ENCODE results near the gene DCP1A.

The DCP1A gene

GRCh38 chr3:53235545-53235944, 111.8 kb downstream of the DCP1A start:
- TF ChIP-seq TOX (CRISPR knock-in tag; IDR thresholded peaks at IDR 0.05; ENCODE audit: borderline replicate concordance): no peak
- no peak for TF ChIP-seq CSRNP3 (CRISPR knock-in tag; IDR thresholded peaks at IDR 0.05)
- no peak for TF ChIP-seq ESRRG (CRISPR knock-in tag; IDR thresholded peaks at IDR 0.05)
- TF ChIP-seq ZFP30 (CRISPR knock-in tag; IDR thresholded peaks at IDR 0.05): no peak
- no peak for TF ChIP-seq ZC3H10 (CRISPR knock-in tag; IDR thresholded peaks at IDR 0.05)
- TF ChIP-seq POU6F1 (CRISPR knock-in tag; IDR thresholded peaks at IDR 0.05; ENCODE audit: borderline replicate concordance, low read depth): no peak
- TF ChIP-seq ZNF565 (CRISPR knock-in tag; conservative IDR thresholded peaks at IDR 0.05; ENCODE audit: low read depth): no peak
- TF ChIP-seq PPARA (CRISPR knock-in tag; IDR thresholded peaks at IDR 0.05; ENCODE audit: borderline replicate concordance): no peak
- no peak for TF ChIP-seq RARB (CRISPR knock-in tag; IDR thresholded peaks at IDR 0.05)
- TF ChIP-seq, protein P1, sequence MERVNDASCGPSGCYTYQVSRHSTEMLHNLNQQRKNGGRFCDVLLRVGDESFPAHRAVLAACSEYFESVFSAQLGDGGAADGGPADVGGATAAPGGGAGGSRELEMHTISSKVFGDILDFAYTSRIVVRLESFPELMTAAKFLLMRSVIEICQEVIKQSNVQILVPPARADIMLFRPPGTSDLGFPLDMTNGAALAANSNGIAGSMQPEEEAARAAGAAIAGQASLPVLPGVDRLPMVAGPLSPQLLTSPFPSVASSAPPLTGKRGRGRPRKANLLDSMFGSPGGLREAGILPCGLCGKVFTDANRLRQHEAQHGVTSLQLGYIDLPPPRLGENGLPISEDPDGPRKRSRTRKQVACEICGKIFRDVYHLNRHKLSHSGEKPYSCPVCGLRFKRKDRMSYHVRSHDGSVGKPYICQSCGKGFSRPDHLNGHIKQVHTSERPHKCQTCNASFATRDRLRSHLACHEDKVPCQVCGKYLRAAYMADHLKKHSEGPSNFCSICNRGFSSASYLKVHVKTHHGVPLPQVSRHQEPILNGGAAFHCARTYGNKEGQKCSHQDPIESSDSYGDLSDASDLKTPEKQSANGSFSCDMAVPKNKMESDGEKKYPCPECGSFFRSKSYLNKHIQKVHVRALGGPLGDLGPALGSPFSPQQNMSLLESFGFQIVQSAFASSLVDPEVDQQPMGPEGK (CRISPR knock-in tag; IDR thresholded peaks at IDR 0.05; ENCODE audit: borderline replicate concordance): no peak
- no peak for TF ChIP-seq ZFP3 (CRISPR knock-in tag; IDR thresholded peaks at IDR 0.05)
- no peak for TF ChIP-seq BACH2 (CRISPR knock-in tag; IDR thresholded peaks at IDR 0.05; ENCODE audit: borderline replicate concordance)
- no peak for TF ChIP-seq ZNF70 (CRISPR knock-in tag; IDR thresholded peaks at IDR 0.05)
- TF ChIP-seq OSR1 (CRISPR knock-in tag; IDR thresholded peaks at IDR 0.05): no peak
- no peak for ATAC-seq

DNA sequence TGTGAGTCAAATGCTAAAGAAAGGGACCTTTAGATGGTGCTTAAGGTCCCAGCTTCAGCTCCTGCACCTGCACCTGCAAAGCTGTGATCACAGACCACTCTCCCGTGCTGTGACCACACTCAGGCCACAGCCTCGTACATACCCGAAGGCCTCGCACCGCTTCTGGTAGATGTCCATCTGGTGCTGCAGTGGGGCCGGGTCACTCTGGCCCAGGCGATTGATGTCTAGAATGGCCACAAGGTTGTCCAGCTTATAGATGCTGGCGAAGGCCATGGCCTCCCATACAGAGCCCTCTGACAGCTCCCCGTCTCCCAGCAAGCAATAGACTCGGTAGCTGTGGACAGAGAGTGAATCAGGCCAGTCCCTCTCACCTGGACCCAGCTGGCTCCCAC, 112.5 kb downstream of the DCP1A start:
- no peak for TF ChIP-seq OSR1 (CRISPR knock-in tag; IDR thresholded peaks at IDR 0.05)
- TF ChIP-seq, protein P1 (CRISPR knock-in tag; IDR thresholded peaks at IDR 0.05; ENCODE audit: borderline replicate concordance): no peak
- no peak for TF ChIP-seq CREB5 (CRISPR knock-in tag; IDR thresholded peaks at IDR 0.05; ENCODE audit: low read depth)
- TF ChIP-seq ZNF70 (CRISPR knock-in tag; IDR thresholded peaks at IDR 0.05): no peak
- TF ChIP-seq ZNF565 (CRISPR knock-in tag; conservative IDR thresholded peaks at IDR 0.05; ENCODE audit: low read depth): no peak
- TF ChIP-seq TSHZ2 (CRISPR knock-in tag; IDR thresholded peaks at IDR 0.05): no peak
- no peak for TF ChIP-seq POU6F1 (CRISPR knock-in tag; IDR thresholded peaks at IDR 0.05; ENCODE audit: borderline replicate concordance, low read depth)
- no peak for TF ChIP-seq BACH2 (CRISPR knock-in tag; IDR thresholded peaks at IDR 0.05; ENCODE audit: borderline replicate concordance)
- TF ChIP-seq TCF4 (CRISPR knock-in tag; IDR thresholded peaks at IDR 0.05; ENCODE audit: borderline replicate concordance): no peak
- TF ChIP-seq CSDC2 (CRISPR knock-in tag; IDR thresholded peaks at IDR 0.05): no peak
- no peak for TF ChIP-seq CSRNP3 (CRISPR knock-in tag; IDR thresholded peaks at IDR 0.05)
- TF ChIP-seq ZFP3 (CRISPR knock-in tag; IDR thresholded peaks at IDR 0.05): no peak
- TF ChIP-seq ZFP30 (CRISPR knock-in tag; IDR thresholded peaks at IDR 0.05): no peak
- no peak for TF ChIP-seq GLIS3 (CRISPR knock-in tag; IDR thresholded peaks at IDR 0.05)
- no peak for ATAC-seq
